HG03066 (cell line): Measurements from ENCODE around the gene YAE1.

Experiments used
- ATAC-seq: cut with Tn5 transposase; IDR thresholded peaks from one replicate; pipeline ENCODE4 v1.9.1; 2021; ENCODE audit warnings: low read depth; ENCODE audit not compliant: unreplicated experiment

YAE1 gene

GRCh38 chr7:39554583-39555165 lies 11.5 kb upstream of the YAE1 start:
- ATAC-seq = no peak

- ATAC-seq = no peak
These were observed 9.0 kb upstream of the YAE1 start for GRCh38 chr7:39557222-39557621.

- no peak for ATAC-seq
These were observed 8.3 kb upstream of the YAE1 start for GRCh38 chr7:39557911-39558310.

- no peak for ATAC-seq
These were observed 5.8 kb upstream of the YAE1 start for GRCh38 chr7:39560408-39560807.

GRCh38 chr7:39560997-39561396 lies 5.2 kb upstream of the YAE1 start:
- ATAC-seq = no peak

- no peak for ATAC-seq
These were observed 666 bp upstream of the YAE1 start for GRCh38 chr7:39565538-39565937.

- no peak for ATAC-seq
These were observed 1.1 kb downstream of the YAE1 start for GRCh38 chr7:39567294-39567693.

GRCh38 chr7:39574673-39575349 lies 8.6 kb downstream of the YAE1 start:
- ATAC-seq = no peak

- ATAC-seq = no peak
These were observed 11.1 kb downstream of the YAE1 start for GRCh38 chr7:39577229-39577874.

- ATAC-seq = peak; percentile 92
These were observed 14.1 kb downstream of the YAE1 start for GRCh38 chr7:39580149-39580874.

GRCh38 chr7:39582536-39582935 lies 16.3 kb downstream of the YAE1 start:
- no peak for ATAC-seq

- ATAC-seq = no peak
These were observed 17.3 kb downstream of the YAE1 start for GRCh38 chr7:39583539-39583938.

GRCh38 chr7:39587393-39587792 lies 21.2 kb downstream of the YAE1 start:
- ATAC-seq = no peak

- no peak for ATAC-seq
These were observed 22.2 kb downstream of the YAE1 start for GRCh38 chr7:39588416-39588815.

- ATAC-seq = peak; percentile 89
These were observed 23.3 kb downstream of the YAE1 start for GRCh38 chr7:39589323-39590111.

- ATAC-seq = no peak
These were observed 26.4 kb downstream of the YAE1 start for GRCh38 chr7:39592586-39592985.

- ATAC-seq = no peak
These were observed 28.9 kb downstream of the YAE1 start for GRCh38 chr7:39594988-39595620.

GRCh38 chr7:39602351-39602750 lies 36.1 kb downstream of the YAE1 start:
- ATAC-seq = no peak

GRCh38 chr7:39603924-39604323 lies 37.7 kb downstream of the YAE1 start:
- no peak for ATAC-seq

GRCh38 chr7:39605087-39605486 lies 38.9 kb downstream of the YAE1 start:
- no peak for ATAC-seq
